Hepatocyte (in vitro differentiated cells): ENCODE data around the gene TAS2R16.

ENCODE experiments used
- CTCF ChIP-seq: fragments of 200-600 bp; sonication (generic); IDR thresholded peaks from 2 replicates; pipeline ENCODE4 v1.5.1; 2016; ENCODE audit warnings: antibody characterized with exemption, mild to moderate bottlenecking; ENCODE audit not compliant: poor library complexity
- EZH2 ChIP-seq: fragments of 200-600 bp; sonication (generic); IDR thresholded peaks from 2 replicates; pipeline ENCODE4 v1.6.1; 2016; ENCODE audit warnings: antibody characterized with exemption, mild to moderate bottlenecking, borderline replicate concordance

DNA sequence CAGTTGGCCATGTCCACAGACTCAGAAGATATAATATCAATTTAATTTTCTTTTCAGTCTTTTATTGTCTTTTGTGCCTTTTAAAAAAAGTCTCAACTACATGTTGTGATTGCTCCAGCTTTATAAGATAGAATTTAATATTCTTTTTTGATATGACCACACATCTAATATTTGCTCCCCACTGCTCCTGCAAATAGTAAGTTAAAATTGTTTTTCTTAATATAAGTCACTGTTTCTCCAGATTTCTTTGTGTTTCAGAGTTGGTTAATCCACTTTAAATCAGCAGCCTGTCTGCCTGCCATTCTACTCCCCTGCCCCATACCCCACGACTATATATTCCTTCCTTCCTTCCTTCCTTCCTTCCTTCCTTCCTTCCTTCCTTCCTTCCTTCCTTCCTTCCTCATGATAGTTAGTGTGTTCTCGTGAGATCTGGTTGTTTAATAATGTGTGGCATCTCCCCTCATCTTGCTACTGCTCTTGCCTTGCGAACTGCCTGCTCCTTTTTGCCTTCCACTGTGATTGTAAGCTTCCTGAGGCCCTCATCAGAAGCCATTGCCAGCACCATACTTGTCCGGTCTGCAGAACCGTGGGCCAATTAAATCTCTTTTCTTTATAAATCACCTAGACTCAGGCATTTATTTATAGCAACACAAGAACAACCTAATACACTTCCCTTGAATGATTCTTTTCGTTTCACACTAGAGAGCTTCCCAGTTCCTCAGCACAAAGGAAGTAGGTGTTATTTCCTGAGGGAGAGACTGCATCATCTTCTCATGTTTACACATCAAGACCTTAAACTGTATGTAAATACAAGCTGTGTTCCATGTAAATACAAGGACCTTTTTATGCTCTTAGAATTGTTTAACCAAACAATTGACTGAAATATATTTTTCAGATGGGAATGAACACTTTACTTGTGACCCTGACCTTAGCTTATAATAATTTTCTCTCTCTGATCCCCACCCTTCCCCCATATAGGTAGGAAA, 24.5 kb downstream of the TAS2R16 start:
- no peak for TF ChIP-seq CTCF
- no peak for TF ChIP-seq EZH2
